DOHH2 (cell line): ENCODE measurements around the gene STK38L.

ENCODE experiments used
- CTCF ChIP-seq: fragments of 200-600 bp; sonication (generic); IDR thresholded peaks from one replicate; pipeline ENCODE4 v1.5.1; 2014; ENCODE audit warnings: antibody characterized with exemption, mild to moderate bottlenecking, low read depth, low read length; ENCODE audit not compliant: poor library complexity, severe bottlenecking
- EZH2phosphoT487 ChIP-seq: fragments of 200-600 bp; sonication (generic); IDR thresholded peaks from 2 replicates; pipeline ENCODE4 v1.6.1; 2017; ENCODE audit warnings: borderline replicate concordance, mild to moderate bottlenecking, antibody characterized with exemption, low read length, moderate library complexity, mixed read lengths

GRCh38 chr12:27257104-27257843, 13.2 kb downstream of the STK38L start:
- TF ChIP-seq CTCF: no peak
- TF ChIP-seq EZH2phosphoT487: no peak
